GM19193 (cell line): ENCODE results near the gene EP300.

Experiments used
- POLR2A ChIP-seq: IDR thresholded peaks from 4 replicates; pipeline ENCODE4 v1.6.1; 2011; ENCODE audit not compliant: insufficient read depth, insufficient read length; ENCODE audit errors: extremely low read depth

Gene EP300

DNA sequence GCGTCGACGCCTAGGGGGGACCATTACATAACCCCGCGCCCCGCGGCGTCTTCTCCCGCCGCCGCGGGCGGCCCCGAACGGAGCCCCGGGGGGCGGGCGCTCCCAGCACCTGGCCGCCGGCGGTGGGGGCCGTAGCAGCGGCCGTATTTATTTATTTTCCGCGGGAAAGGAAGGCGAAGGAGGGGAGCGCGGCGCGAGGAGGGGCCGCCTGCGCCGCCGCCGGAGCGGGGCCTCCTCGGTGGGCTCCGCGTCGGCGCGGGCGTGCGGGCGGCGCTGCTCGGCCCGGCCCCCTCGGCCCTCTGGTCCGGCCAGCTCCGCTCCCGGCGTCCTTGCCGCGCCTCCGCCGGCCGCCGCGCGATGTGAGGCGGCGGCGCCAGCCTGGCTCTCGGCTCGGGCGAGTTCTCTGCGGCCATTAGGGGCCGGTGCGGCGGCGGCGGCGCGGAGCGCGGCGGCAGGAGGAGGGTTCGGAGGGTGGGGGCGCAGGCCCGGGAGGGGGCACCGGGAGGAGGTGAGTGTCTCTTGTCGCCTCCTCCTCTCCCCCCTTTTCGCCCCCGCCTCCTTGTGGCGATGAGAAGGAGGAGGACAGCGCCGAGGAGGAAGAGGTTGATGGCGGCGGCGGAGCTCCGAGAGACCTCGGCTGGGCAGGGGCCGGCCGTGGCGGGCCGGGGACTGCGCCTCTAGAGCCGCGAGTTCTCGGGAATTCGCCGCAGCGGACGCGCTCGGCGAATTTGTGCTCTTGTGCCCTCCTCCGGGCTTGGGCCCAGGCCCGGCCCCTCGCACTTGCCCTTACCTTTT is at the start of gene EP300:
Gene EP300, plus strand, starts transcription at position 570 of the 795 bp plus-strand sequence. CDS start 413 bp downstream, outside the sequence.
- TF ChIP-seq POLR2A = peak; percentile 59

DNA sequence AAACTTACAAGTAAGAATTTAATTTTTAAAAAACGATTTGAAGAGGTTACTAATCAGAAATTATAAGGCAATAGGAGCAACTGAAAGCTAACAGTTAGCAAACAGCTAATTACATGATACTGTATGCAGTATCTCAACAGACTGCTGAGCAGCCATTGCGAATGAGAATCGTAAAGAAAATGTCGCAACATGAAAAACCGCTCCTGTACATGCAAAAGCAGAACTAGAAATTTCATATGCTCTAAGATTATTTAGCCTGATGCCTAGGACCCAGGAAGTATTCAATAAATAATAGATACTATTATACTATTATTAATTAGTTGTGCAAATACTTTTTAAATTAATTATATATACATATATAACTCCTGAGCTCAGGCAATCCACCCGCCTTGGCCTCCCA is 48.7 kb upstream of the EP300 start:
- TF ChIP-seq POLR2A = no peak

DNA sequence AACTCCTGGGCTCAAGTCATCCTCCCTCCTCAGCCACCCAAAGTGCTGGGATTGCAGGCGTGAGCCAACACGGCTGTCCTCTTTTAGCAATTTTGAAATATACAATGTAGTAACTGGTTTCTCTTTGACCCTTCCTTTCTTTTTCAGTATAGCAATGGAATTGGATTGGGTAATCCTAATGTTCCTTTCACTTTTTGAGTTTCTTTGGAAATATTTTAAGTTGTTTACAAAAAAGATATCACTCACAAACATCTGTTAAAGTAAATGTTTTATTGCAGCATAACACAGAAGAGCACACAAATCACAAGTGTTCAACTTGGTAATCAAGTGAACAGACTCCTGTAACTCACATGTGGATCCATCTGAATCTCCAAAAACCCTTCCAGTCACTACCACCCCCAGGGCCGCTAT is 44.6 kb upstream of the EP300 start:
- no peak for TF ChIP-seq POLR2A

DNA sequence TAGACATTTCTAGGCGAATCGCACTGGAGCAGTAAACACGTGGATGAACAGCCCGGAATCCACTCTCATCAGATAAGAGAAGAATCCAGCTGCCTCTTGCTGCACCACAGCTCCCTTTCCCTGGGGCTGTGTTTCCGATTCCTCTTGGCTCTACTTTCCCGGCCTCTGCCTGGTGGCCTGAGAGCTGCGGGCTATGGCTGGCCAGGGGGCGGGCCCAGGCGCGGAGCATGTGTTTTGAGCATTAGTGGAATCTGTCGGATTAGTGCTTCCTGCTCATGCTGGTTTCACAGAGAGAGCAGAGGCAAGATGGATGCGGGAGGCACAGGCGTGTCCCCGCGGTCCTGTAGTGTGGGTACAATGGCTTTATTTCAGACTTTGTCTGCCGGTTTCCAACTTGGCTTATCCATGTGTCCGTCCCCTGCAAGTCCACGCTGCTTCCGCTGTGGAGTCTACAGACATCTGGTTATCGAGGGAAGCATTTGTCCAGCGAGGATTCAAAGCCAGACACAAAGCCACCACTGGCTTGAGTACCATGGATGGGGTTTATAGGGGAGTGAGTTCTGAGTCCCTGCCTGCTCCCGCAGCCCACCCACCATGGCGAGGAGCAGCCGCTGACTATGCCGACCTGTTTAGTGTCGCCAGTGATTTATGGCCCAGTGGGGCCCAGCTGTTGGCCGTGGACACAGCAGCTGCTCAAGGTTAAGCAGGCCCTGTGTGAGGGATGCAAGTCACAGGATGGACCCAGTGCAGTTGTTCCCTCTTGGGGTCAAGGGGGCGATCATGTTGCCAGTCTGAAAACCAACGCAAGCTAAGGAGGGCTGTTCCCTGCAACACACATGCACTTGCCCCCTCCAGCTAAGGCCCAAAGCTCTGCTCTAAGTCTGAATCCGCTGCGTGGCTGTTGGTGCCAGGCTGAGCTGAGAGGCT is 43.3 kb upstream of the EP300 start:
- TF ChIP-seq POLR2A = no peak

DNA sequence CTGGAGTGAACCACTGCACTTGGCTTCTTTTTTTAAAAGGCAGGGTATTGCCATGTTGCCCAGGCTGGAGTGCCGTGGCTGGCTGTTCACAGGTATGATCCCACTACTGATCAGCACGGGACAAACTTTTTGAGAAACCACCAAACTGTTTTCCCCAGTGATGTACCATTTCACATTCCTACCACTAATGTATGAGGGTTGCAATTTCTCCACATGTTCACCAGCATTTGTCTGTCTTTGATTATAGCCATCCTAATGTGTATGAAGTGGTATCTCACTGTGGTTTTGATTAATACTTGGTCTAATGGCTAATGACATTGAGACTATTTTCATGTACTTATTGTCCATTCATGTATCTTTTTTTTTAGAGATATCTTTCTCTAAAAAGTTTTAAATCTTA is 41.5 kb upstream of the EP300 start:
- no peak for TF ChIP-seq POLR2A

DNA sequence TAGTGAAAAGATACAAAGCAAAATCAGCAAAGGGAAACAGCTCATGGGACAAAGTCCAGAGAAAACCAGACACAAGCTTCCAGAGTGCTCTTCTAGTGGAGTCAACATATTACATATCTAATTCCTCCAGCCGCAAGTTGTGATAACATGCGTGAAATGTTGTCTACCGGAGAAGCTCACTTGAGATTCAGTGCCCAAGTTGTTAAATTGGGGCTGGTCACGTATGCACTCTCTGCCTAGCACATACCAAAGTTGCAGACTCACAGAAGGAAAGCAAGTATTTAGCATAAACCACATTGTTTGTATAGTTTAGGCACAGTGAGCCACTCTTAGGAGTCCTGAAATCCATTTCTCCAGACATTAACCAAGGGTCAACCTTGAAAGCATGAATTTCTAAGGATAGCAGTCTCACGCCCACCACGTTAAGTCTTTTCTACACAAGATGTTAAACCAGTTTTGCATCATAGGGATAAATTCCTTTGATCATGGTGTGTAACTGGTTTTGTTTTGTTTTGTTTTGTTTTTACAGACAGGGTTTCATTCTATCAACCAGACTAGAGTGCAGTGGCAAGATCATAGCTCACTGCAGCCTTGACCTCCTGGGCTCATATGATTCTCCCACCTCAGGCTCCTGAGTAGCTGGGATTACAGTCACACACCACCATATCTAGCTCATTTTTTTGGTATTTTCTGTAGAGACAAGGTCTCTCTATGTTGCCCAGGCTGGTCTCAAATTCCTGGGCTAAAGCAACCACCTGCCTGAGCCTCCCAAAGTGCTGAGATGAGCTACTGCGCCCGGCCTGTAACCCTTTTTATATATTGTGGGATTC is 39.5 kb upstream of the EP300 start:
- TF ChIP-seq POLR2A = no peak

DNA sequence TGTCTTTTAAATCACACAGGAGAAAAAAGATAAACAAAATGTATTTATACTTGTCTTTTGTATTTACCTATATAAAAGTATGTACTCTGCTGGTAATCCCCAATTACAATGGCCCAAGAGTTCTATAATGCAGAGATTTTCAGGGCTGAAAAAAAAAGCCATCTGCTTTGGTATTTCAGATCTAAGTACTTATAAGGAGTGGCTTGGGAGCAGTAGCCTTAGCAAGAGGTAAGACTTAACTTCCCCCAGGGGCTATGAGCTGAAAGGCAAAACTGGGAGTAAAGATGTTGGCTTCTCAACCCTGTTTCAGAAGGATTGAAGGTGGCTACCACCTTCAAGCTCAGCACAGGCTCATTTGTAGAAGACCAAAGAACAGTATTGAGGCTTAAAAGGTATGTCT is 35.3 kb upstream of the EP300 start:
- no peak for TF ChIP-seq POLR2A

DNA sequence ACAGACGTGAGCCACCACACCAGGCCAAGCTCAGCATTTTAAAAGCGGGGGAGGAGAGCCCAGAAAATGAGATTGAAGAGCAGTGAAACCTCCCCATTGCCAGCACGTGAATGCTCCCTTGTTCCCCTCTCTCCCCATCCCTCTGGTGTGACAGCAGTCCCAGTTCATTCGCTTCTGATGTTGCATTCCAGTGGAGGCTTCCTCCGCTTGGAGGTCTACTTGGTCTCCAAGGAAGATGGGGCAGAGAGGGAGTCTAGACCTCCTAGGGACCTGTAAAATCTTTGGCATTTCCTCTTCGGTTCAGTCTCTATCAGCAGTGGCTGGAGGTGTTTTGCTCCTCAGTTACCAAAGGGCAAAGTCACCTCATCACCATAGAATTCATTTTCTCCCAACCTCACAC is 30.2 kb upstream of the EP300 start:
- TF ChIP-seq POLR2A = no peak

DNA sequence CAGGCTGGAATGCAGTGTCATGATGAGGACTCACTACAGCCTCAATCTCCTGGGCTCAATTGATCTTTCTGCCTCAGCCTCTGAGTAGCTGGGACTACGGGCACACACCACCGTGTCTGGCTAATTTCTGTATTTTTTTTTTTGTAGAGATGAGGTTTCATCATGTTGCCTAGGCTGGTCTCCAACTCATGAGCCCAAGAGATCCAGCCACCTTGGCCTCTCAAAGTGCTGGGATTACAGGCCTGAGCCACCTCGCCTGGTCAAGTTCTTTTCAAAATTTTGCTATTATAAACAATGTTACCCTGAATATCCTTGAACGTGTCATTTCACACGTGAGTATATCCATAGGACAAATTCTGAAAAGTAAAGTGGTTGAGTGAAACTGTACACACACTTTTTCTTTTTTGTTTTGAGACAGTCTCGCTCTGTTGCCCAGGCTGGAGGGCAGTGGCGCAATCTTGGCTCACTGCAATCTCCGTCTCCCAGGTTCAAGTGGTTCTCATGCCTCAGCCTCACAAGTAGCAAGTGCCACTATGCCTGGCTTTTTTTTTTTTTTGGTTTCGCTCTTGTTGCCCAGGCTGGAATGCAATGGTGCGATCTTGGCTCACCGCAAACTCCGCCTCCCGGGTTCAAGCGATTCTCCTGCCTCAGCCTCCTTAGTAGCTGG is 21.6 kb upstream of the EP300 start:
- no peak for TF ChIP-seq POLR2A

DNA sequence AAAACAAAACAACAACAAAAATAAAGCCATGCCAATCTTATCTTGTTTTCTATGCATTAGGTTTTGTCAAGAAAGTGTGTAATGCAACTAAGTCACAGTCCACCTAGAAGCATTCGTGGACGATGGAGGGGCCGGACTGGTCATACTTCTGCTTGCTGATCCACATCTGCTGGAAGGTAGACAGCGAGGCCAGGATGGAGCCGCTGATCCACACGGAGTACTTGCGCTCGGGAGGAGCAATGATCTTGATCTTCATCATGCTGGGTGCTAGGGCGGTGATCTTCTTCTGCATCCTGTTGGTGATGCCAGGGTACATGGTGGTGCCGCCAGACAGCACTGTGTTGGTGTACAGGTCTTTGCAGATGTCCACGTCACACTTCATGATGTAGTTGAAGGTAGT is 18.3 kb upstream of the EP300 start:
- TF ChIP-seq POLR2A = no peak

DNA sequence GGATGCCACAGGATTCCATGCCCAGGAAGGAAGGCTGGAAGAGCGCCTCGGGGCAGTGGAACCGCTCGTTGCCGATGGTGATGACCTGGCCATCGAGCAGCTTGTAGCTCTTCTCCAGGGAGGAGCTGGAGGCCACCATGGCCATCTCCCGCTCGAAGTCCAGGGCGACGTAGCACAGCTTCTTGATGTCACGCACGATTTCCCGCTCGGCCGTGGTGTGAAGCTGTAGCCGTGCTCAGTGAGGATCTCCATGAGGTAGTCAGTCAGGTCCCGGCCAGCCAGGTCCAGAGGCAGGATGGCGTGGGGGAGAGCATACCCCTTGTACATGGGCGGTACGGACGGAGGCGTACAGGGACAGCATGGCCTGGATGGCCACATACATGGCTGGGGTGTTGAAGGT is 17.9 kb upstream of the EP300 start:
- TF ChIP-seq POLR2A = no peak

DNA sequence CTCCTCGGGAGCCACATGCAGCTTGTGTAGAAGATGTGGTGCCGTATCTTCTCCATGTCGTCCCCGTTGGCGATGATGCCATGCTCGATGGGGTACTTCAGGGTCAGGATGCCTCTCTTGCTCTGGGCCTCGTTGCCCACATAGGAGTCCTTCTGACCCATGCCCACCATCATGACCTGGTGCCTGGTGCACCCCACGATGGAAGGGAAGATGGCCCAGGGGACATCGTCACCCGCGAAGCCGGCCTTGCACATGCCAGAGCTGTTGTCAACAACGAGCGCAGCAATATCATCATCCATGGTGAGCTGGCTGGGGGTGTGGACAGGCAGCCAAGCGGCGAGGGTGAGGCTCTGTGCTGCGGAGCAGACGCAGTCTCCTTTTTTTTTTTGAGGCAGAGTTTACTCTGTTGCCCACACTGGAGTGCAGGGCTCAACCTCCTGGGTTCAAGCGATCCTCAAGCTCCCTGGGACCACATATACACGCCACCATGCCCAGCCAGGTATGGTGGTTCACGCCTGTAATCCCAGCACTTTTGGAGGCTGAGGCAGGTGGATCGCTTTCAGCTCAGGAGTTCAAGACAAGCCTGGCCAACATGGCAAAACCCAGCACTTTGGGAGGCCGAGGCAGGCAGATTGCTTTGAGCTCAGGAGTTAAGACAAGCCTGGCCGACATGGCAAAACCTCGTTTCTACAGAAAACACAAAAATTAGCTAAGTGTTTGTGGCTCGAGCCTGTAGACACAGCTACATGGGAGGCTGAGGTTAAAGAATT is 17.3 kb upstream of the EP300 start:
- TF ChIP-seq POLR2A = no peak

DNA sequence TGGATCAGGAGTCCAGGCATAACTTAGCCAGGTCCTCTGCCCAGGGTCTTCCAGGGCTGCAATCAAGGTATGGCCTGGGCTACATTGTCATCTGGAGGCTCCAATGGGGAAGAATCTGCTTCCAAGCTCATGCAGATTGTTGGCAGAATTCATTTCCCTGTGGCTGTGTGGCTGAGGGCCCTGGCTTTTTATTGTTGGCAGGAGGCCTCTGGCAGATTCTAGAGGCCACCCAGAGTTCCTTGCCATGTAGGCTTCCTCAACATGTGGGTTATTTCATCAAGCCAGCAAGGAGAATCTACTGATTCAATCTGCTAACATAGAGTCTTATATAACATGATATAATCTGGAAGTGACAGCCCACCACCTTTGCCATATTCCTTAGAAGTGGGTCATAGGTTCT is 16.4 kb upstream of the EP300 start:
- no peak for TF ChIP-seq POLR2A

DNA sequence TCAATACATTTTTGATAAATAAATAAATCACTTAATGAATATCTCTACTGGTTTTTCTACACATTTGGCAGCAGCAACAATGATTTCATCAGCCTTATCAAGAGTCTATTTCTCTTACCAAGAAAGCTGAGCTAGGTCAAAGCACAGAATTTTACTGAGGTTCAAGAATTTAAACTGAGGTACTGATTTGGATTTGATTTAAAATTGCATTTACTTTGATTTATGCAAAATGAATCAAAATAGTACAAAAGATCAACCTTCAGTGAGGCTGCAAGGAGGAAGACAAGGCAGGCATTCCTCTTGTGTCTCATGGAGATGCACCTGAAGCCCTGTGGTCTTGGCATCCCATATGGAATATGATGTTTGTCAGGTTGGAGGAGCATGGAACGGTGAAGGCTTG is 15.5 kb upstream of the EP300 start:
- TF ChIP-seq POLR2A = no peak
